Endothelial cell of umbilical vein (primary cell): Measurements from ENCODE around the gene TTC22. TPM values are rescaled to one million over a fixed set of nuclear protein-coding genes. Genes with fewer than 3 reads are reported as not detected.

Experiments used
- BruUV-seq: library from RNA; stranded (reverse); fragments of 400-500 nt; replicated peaks from 2 replicates; lab custom pipeline; 2021; lab: Mats Ljungman, UMichigan
- CTCF ChIA-PET: fragments of 300-600, 350-600 bp; sonication (Branson Sonifier 250); formaldehyde crosslinking; loops from one replicate; lab custom pipeline; 2021; ENCODE audit warnings: antibody characterized with exemption, inconsistent platforms; lab: Charles Lee
- POLR2A ChIA-PET: fragments of 300-600, 350-600 bp; sonication (Branson Sonifier 250); formaldehyde crosslinking; loops from one replicate; lab custom pipeline; 2021; ENCODE audit warnings: antibody characterized with exemption, inconsistent platforms; lab: Charles Lee
- DNase-seq: peaks from one replicate; pipeline ENCODE4 v3.0.0-alpha.2; 2011; ENCODE audit warnings: low read depth, low spot score
- FAIRE-seq: peaks from 2 replicates; lab custom pipeline; 2011; peaks lifted over from hg19 to GRCh38; lab: Jason Lieb, UNC
- H2AFZ ChIP-seq: 2 replicates; pipeline ENCODE4 v1.6.0; 2012; ENCODE audit warnings: low read depth, low read length, control low read depth, inconsistent platforms
- H3K27ac ChIP-seq: 2 replicates; pipeline ENCODE4 v1.5.1; 2011; ENCODE audit warnings: low read depth, mild to moderate bottlenecking, control low read depth, low read length, moderate library complexity; ENCODE audit not compliant: insufficient read depth
- H3K27me3 ChIP-seq, 2 experiments: 2 replicates each; pipeline versions ENCODE4 v1.6.0 to v1.6.1; 2011; ENCODE audit warnings: low read length in 2 of 2, mixed read lengths in 1 of 2; ENCODE audit not compliant: control insufficient read depth in 2 of 2, insufficient read depth in 2 of 2
- H3K36me3 ChIP-seq, 2 experiments: 2 replicates in 1 of 2; 3 replicates in 1 of 2; pipeline ENCODE4 v1.5.1; 2011; ENCODE audit warnings: low read length in 2 of 2, mild to moderate bottlenecking in 1 of 2, moderate library complexity in 1 of 2; ENCODE audit not compliant: control insufficient read depth in 2 of 2, insufficient read depth in 2 of 2; ENCODE audit errors: extremely low read depth in 1 of 2
- H3K4me1 ChIP-seq: 3 replicates; pipeline ENCODE4 v1.5.1; 2011; ENCODE audit warnings: mild to moderate bottlenecking, low read length; ENCODE audit not compliant: control insufficient read depth, insufficient read depth; ENCODE audit errors: extremely low read depth
- H3K4me2 ChIP-seq: 2 replicates; pipeline ENCODE4 v1.6.1; 2011; ENCODE audit warnings: low read length, control low read depth, mixed read lengths; ENCODE audit not compliant: insufficient read depth
- H3K4me3 ChIP-seq, 3 experiments: fragments of 200-600 bp in 1 of 3; sonication (generic), shearing (Covaris generic) in 1 of 3; replicated peaks in 1 of 3; 2 replicates each; pipeline ENCODE4 v1.5.1; 2011 to 2016; ENCODE audit warnings: control low read depth in 3 of 3, low read length in 3 of 3, mild to moderate bottlenecking in 2 of 3, inconsistent platforms in 1 of 3, low read depth in 1 of 3, moderate library complexity in 1 of 3; ENCODE audit not compliant: insufficient read depth in 1 of 3
- H3K79me2 ChIP-seq: 2 replicates; pipeline ENCODE4 v1.6.0; 2012; ENCODE audit warnings: low read length, inconsistent platforms; ENCODE audit not compliant: control insufficient read depth, insufficient read depth
- H3K9ac ChIP-seq: replicated peaks from 2 replicates; pipeline ENCODE3; 2011; ENCODE audit warnings: low read length, control low read depth; ENCODE audit not compliant: insufficient read depth; ENCODE audit errors: extremely low read depth
- H3K9me1 ChIP-seq: replicated peaks from 3 replicates; pipeline ENCODE4 v1.6.0; 2011; ENCODE audit warnings: mild to moderate bottlenecking, low read length; ENCODE audit not compliant: control insufficient read depth, insufficient read depth; ENCODE audit errors: extremely low read depth
- H3K9me3 ChIP-seq: replicated peaks from 2 replicates; pipeline ENCODE4 v1.5.1; 2012; ENCODE audit warnings: low read length, inconsistent platforms; ENCODE audit not compliant: control insufficient read depth, insufficient read depth
- H4K20me1 ChIP-seq: replicated peaks from 2 replicates; pipeline ENCODE3; 2011; ENCODE audit warnings: mild to moderate bottlenecking, low read length; ENCODE audit not compliant: control insufficient read depth, insufficient read depth; ENCODE audit errors: extremely low read depth
- CTCF ChIP-seq, 2 donors: IDR thresholded peaks; 1 replicate in 1 of 2; 2 replicates in 1 of 2; pipeline ENCODE4 v1.5.1; 2011; ENCODE audit warnings: low read length in 2 of 2, mild to moderate bottlenecking in 2 of 2, moderate library complexity in 2 of 2, control low read depth in 1 of 2, inconsistent platforms in 1 of 2, low read depth in 1 of 2; ENCODE audit not compliant: insufficient read depth in 1 of 2; ENCODE audit errors: extremely low read depth in 1 of 2
- EZH2 ChIP-seq: IDR thresholded peaks from 2 replicates; pipeline ENCODE4 v1.6.1; 2012; ENCODE audit warnings: borderline replicate concordance, low read depth, mild to moderate bottlenecking, moderate library complexity, low read length, inconsistent platforms; ENCODE audit not compliant: severe bottlenecking
- FOS ChIP-seq: IDR thresholded peaks from 2 replicates; pipeline ENCODE4 v1.6.1; 2011; ENCODE audit warnings: mild to moderate bottlenecking, low read length, moderate library complexity, borderline replicate concordance; ENCODE audit not compliant: insufficient read depth
- GATA2 ChIP-seq: IDR thresholded peaks from 2 replicates; pipeline ENCODE4 v1.7.0; 2011; ENCODE audit warnings: low read depth, mild to moderate bottlenecking, moderate library complexity, mixed read lengths, low read length; ENCODE audit not compliant: insufficient read length, insufficient read depth
- JUN ChIP-seq: IDR thresholded peaks from 2 replicates; pipeline ENCODE4 v1.6.1; 2011; ENCODE audit warnings: borderline replicate concordance, low read depth; ENCODE audit not compliant: insufficient read length, insufficient read depth
- MAX ChIP-seq: IDR thresholded peaks from 2 replicates; pipeline ENCODE4 v1.6.1; 2011; ENCODE audit not compliant: insufficient read depth, insufficient read length
- MYC ChIP-seq: IDR thresholded peaks from one replicate; pipeline ENCODE4 v1.6.1; 2011; ENCODE audit warnings: mild to moderate bottlenecking, low read depth, low read length
- POLR2A ChIP-seq: IDR thresholded peaks from 2 replicates; pipeline ENCODE4 v1.6.1; 2012; ENCODE audit warnings: low read depth, mild to moderate bottlenecking, control low read depth, low read length
- POLR2AphosphoS5 ChIP-seq: IDR thresholded peaks from 2 replicates; pipeline ENCODE4 v1.6.1; 2012; ENCODE audit warnings: low read depth, mild to moderate bottlenecking, control low read depth, low read length, moderate library complexity; ENCODE audit not compliant: insufficient read depth
- dilution Hi-C: fragments of 300-500 bp; cut with MboI; formaldehyde crosslinking; loops from one replicate; pipeline ENCODE4 v1.15.0; 2019; ENCODE audit warnings: low sequenced_read_pairs; ENCODE audit not compliant: extremely low pct_ligation_motif_present
- intact Hi-C: fragments of 100-400 bp; cut with micrococcal nuclease; formaldehyde crosslinking; loops from one replicate; pipeline ENCODE4 v1.10.0; 2022
- polyA plus RNA-seq, 4 experiments: library from polyadenylated mRNA; depleted of rRNA in 3 of 4; stranded (reverse) in 3 of 4; unstranded in 1 of 4; fragments of >200 nt; gene quantifications; 2 replicates each; pipeline versions ENCODE4 v1.2.1 to v1.2.3, GENCODE V29; 2011 to 2012; ENCODE audit warnings: missing spikeins in 1 of 4
- total RNA-seq: library from RNA; stranded (reverse); gene quantifications from 2 replicates; pipeline ENCODE4 v1.2.3, GENCODE V29; 2021

The TTC22 gene
- total and polyA plus RNA-seq, 2 donors (not counting 3 experiments of a cell fraction or from before 2014, with no cell fraction given) = not detected

GRCh38 chr1:54767526-54767925 lies 33.6 kb downstream of the TTC22 start:
- BruUV-seq = no TSS peak
- Histone ChIP-seq H3K9me3 (no peaks in the 10 kb centered on the region), H3K9me1 (no peaks in the 10 kb centered on the region), H3K27me3 (peaks cover 0 to 11% of the 10 kb centered on the region in 2 experiments), H3K27ac (no peak overlapping the region), H3K4me2 (no peak overlapping the region), H3K36me3 (no peaks in the 10 kb centered on the region), H4K20me1 (no peaks in the 10 kb centered on the region), H3K4me3 (no peak overlapping the region), H3K4me1 (peaks cover 5% of the 10 kb centered on the region), H2AFZ (no peak overlapping the region), H3K79me2 (no peaks in the 10 kb centered on the region), H3K9ac (no peak overlapping the region)
- CTCF ChIA-PET = no interaction called here
- FAIRE-seq = no peak
- POLR2A ChIA-PET = no interaction called here
- dilution Hi-C loops = no loop called here
- no peak for DNase-seq
- no peak for TF ChIP-seq CTCF (IDR thresholded peaks at IDR 0.05; ENCODE audit: extremely low read depth in 1 of 2, insufficient read depth in 1 of 2, low read depth in 1 of 2, low read length in 2 of 2)
- no peak for TF ChIP-seq JUN
- TF ChIP-seq POLR2AphosphoS5 = no peak
- TF ChIP-seq MAX = no peak
- no peak for TF ChIP-seq FOS
- no peak for TF ChIP-seq EZH2
- TF ChIP-seq POLR2A = no peak
- no peak for TF ChIP-seq MYC
- no peak for TF ChIP-seq GATA2
- intact Hi-C loops = loop anchor here (10.0 kb wide), 1 partner anchor 433 kb away; no protein-coding TSS in a partner anchor
